ENCODE data around the gene KCTD20. TPM values are rescaled to one million over a fixed set of nuclear protein-coding genes. Genes with fewer than 3 reads are reported as not detected.

The KCTD20 gene
- total and polyA plus RNA-seq, 10 of the 15 experiments (the other 5 are each of a cell fraction or from before 2014, with no cell fraction given), result 18.1 to 77.0 (median 50.5) TPM

GRCh38 chr6:36413489-36414480 is 29.0 kb upstream of the KCTD20 start:
- ChIA-PET POLR2A (no interaction called here), RAD21 (ENCODE audit: unreplicated experiment) (no interaction called here), CTCF (no interaction called here), SMC1A (ENCODE audit: uncharacterized antibody, unreplicated experiment) (no interaction called here)
- BruUV-seq (replicated peaks), result no TSS peak
- intact Hi-C loops (cut with micrococcal nuclease; ENCODE audit: unreplicated experiment) (no loop called here), in situ Hi-C loops (cut with MboI) (no loop called here)
- no peaks in the 10 kb centered on the region for H3K36me3 ChIP-seq (ENCODE audit: control insufficient read depth in 2 of 2, insufficient read depth in 2 of 2, low read length in 1 of 2)
- WGBS (ENCODE audit: insufficient coverage, insufficient replicate concordance, low lambda C conversion rate, missing lambda C conversion rate), result 56% methylated on average over 4 of the region's 4 CpGs
- no peak overlapping the region for H2AFZ ChIP-seq (ENCODE audit: control insufficient read depth, low read depth, low read length)
- TF ChIP-seq REST (IDR thresholded peaks at IDR 0.05; ENCODE audit: low read depth, low read length) (no peak), CBX5 (IDR thresholded peaks at IDR 0.05; ENCODE audit: low read depth) (no peak), TCF12 (IDR thresholded peaks at IDR 0.05; ENCODE audit: low read depth, low read length) (no peak), NR2C1 (IDR thresholded peaks at IDR 0.05) (no peak), HDAC2 (IDR thresholded peaks at IDR 0.05) (no peak), ZNF687 (IDR thresholded peaks at IDR 0.05) (no peak), FOXK2 (IDR thresholded peaks at IDR 0.05) (no peak), KLF5 (IDR thresholded peaks at IDR 0.05; ENCODE audit: partially characterized antibody) (no peak), MXI1 (IDR thresholded peaks at IDR 0.05; ENCODE audit: low read depth, low read length) (no peak), SREBF2 (IDR thresholded peaks at IDR 0.05; ENCODE audit: low read length) (no peak), POU2F2 (IDR thresholded peaks at IDR 0.05; ENCODE audit: borderline replicate concordance, low read depth, low read length) (no peak), SPI1 (IDR thresholded peaks at IDR 0.05; ENCODE audit: borderline replicate concordance, insufficient read depth, low read depth, low read length) (no peak), BCL11A (IDR thresholded peaks at IDR 0.05; ENCODE audit: low read depth, low read length) (no peak), HCFC1 (IDR thresholded peaks at IDR 0.05; ENCODE audit: low read length) (no peak)
- no peak for FAIRE-seq
- DNase-seq (ENCODE audit: low read depth, low spot score), result no peak
- no peak overlapping the region for H3K4me3 ChIP-seq
- H3K27ac ChIP-seq (ENCODE audit: control insufficient read depth, insufficient read depth), result no peak overlapping the region
- H4K20me1 ChIP-seq (ENCODE audit: control insufficient read depth, insufficient read depth), result no peaks in the 10 kb centered on the region
- H3K79me2 ChIP-seq (ENCODE audit: control insufficient read depth, insufficient read depth, low read length), result no peaks in the 10 kb centered on the region
- no peaks in the 10 kb centered on the region for H3K27me3 ChIP-seq (replicated peaks in 1 of 2; ENCODE audit: control insufficient read depth in 2 of 2, insufficient read depth in 2 of 2, low read length in 1 of 2)
- no peak overlapping the region for H3K4me2 ChIP-seq (ENCODE audit: control insufficient read depth, insufficient read depth)
- no peak overlapping the region for H3K9ac ChIP-seq (ENCODE audit: control insufficient read depth, insufficient read depth, low read length)
- no peak for ATAC-seq
- no peaks in the 10 kb centered on the region for H3K4me1 ChIP-seq (ENCODE audit: control insufficient read depth, insufficient read depth, low read length)
- peaks cover 2% of the 10 kb centered on the region; the same call in 1 of the 3 replicates for H3K9me3 ChIP-seq (replicated peaks; ENCODE audit: control insufficient read depth, insufficient read depth, low read length)
